K562 (cell line): Measurements from ENCODE around the gene TBRG4. TPM values are rescaled to one million over a fixed set of nuclear protein-coding genes. Genes with fewer than 3 reads are reported as not detected.

ENCODE experiments used
- ATAC-seq: fragments of 200-7000 bp; cut with Tn5 transposase; 3 replicates; pipeline ENCODE4 v1.9.1; 2020; ENCODE audit warnings: moderate library complexity
- BruUV-seq: library from RNA; stranded (reverse); fragments of 400-500 nt; replicated peaks from 2 replicates; lab custom pipeline; 2021; lab: Mats Ljungman, UMichigan
- CTCF ChIA-PET: fragments of 300-600 bp; formaldehyde crosslinking; extraction: SDS; loops from one replicate; lab custom pipeline; 2021; ENCODE audit warnings: low intra/inter-chr PET ratio; lab: Yijun Ruan, JAX
- POLR2A ChIA-PET: fragments of 300-600, 350-650 bp; sonication (Branson Sonifier 250); formaldehyde crosslinking; extraction: SDS; loops from one replicate; lab custom pipeline; 2021; ENCODE audit warnings: antibody characterized with exemption, inconsistent platforms; lab: Yijun Ruan, JAX
- DNase-seq, 4 experiments: peaks; one replicate each; pipeline versions ENCODE4 v3.0.0 to v3.0.0-alpha.2; 2011 to 2018; ENCODE audit warnings: low spot score in 3 of 4, mixed read lengths in 3 of 4; ENCODE audit errors: extremely low read depth in 1 of 4
- FAIRE-seq: peaks from 2 replicates; lab custom pipeline; 2011; peaks lifted over from hg19 to GRCh38; lab: Jason Lieb, UNC
- H2AFZ ChIP-seq: 2 replicates; pipeline ENCODE4 v1.6.0; 2011; ENCODE audit warnings: low read depth, low read length, control low read depth, inconsistent platforms
- H3K27ac ChIP-seq: fragments of 200-600 bp; 3 replicates; pipeline ENCODE4 v1.8.0; 2011; ENCODE audit warnings: low read depth, mild to moderate bottlenecking, control low read depth, inconsistent platforms, low read length, moderate library complexity, mixed read lengths; ENCODE audit errors: extremely low read depth
- H3K27me3 ChIP-seq, 2 experiments: fragments of 300-600 bp in 1 of 2; 2 replicates in 1 of 2; 3 replicates in 1 of 2; pipeline versions ENCODE4 v1.6.0 to v1.8.0; 2011; ENCODE audit warnings: inconsistent platforms in 2 of 2, low read length in 2 of 2, mild to moderate bottlenecking in 1 of 2, mixed read lengths in 1 of 2, moderate library complexity in 1 of 2; ENCODE audit not compliant: control insufficient read depth in 2 of 2, insufficient read depth in 2 of 2
- H3K36me3 ChIP-seq: fragments of 300-600 bp; 3 replicates; pipeline ENCODE4 v1.8.0; 2011; ENCODE audit warnings: mild to moderate bottlenecking, low read length, inconsistent platforms; ENCODE audit not compliant: control insufficient read depth, insufficient read depth
- H3K4me1 ChIP-seq, 2 experiments: fragments of 200-600 bp in 1 of 2; replicated peaks in 1 of 2; 2 replicates in 1 of 2; 3 replicates in 1 of 2; pipeline versions ENCODE4 v1.5.1 to v1.8.0; 2011; ENCODE audit warnings: inconsistent platforms in 2 of 2, low read length in 2 of 2, mild to moderate bottlenecking in 1 of 2, mixed read lengths in 1 of 2, moderate library complexity in 1 of 2; ENCODE audit not compliant: control insufficient read depth in 2 of 2, insufficient read depth in 2 of 2
- H3K4me2 ChIP-seq: 2 replicates; pipeline ENCODE4 v1.6.1; 2011; ENCODE audit warnings: low read length, control low read depth, inconsistent platforms, mixed read lengths; ENCODE audit not compliant: insufficient read depth
- H3K4me3 ChIP-seq: fragments of 200-600 bp; sonication (generic), shearing (Covaris generic); 2 replicates; pipeline ENCODE4 v1.5.1; 2016; ENCODE audit warnings: control low read depth, inconsistent platforms
- H3K79me2 ChIP-seq: fragments of 200-600 bp; 3 replicates; pipeline ENCODE4 v1.8.0; 2011; ENCODE audit warnings: low read length, inconsistent platforms; ENCODE audit not compliant: control insufficient read depth, insufficient read depth
- H3K9ac ChIP-seq, 2 experiments: 2 replicates each; pipeline versions ENCODE4 v1.6.0 to v1.6.1; 2011; ENCODE audit warnings: low read depth in 2 of 2, low read length in 2 of 2, control low read depth in 1 of 2, inconsistent platforms in 1 of 2, mild to moderate bottlenecking in 1 of 2, mixed read lengths in 1 of 2; ENCODE audit not compliant: insufficient read depth in 1 of 2
- H3K9me1 ChIP-seq: one replicate; pipeline ENCODE4 v1.6.0; 2011; ENCODE audit warnings: inconsistent platforms, mild to moderate bottlenecking, low read length, moderate library complexity; ENCODE audit not compliant: control insufficient read depth, insufficient read depth
- H3K9me3 ChIP-seq: replicated peaks from 2 replicates; pipeline ENCODE4 v1.5.1; 2011; ENCODE audit warnings: low read depth, low read length, inconsistent platforms; ENCODE audit not compliant: control insufficient read depth, insufficient read depth
- H4K20me1 ChIP-seq: replicated peaks from 2 replicates; pipeline ENCODE4 v1.6.1; 2011; ENCODE audit warnings: low read length, inconsistent platforms, mixed read lengths; ENCODE audit not compliant: control insufficient read depth, insufficient read depth
- CSDE1 ChIP-seq, 2 experiments: fragments of 450-650 bp; IDR thresholded peaks; 2 replicates each; pipeline ENCODE4 v1.6.1; 2016; ENCODE audit warnings: mild to moderate bottlenecking in 1 of 2
- CTBP1 ChIP-seq: fragments of 450-650 bp; IDR thresholded peaks from 2 replicates; pipeline ENCODE4 v1.6.1; 2016; ENCODE audit warnings: borderline replicate concordance
- EGR1 ChIP-seq: fragments of 450-650 bp; conservative IDR thresholded peaks from 2 replicates; pipeline ENCODE4 v1.6.1; 2017; ENCODE audit warnings: mild to moderate bottlenecking
- FOXA1 ChIP-seq: fragments of 450-650 bp; IDR thresholded peaks from 2 replicates; pipeline ENCODE4 v1.6.1; 2016; ENCODE audit warnings: mild to moderate bottlenecking, borderline replicate concordance
- FOXO4 ChIP-seq: fragments of 450-650 bp; formaldehyde crosslinking; IDR thresholded peaks from 2 replicates; pipeline ENCODE4 v1.4.0; 2020; ENCODE audit warnings: mild to moderate bottlenecking, moderate library complexity
- JUND ChIP-seq, 2 experiments: IDR thresholded peaks; 2 replicates in 1 of 2; 3 replicates in 1 of 2; pipeline ENCODE4 v1.6.1; 2011; ENCODE audit warnings: borderline replicate concordance in 2 of 2, low read depth in 2 of 2, low read length in 2 of 2, improper control_type of control experiment in 1 of 2, missing biosample characterization in 1 of 2, missing genetic modification characterization in 1 of 2, missing genetic modification reagents in 1 of 2
- KDM1A ChIP-seq, 2 experiments: fragments of 450-650 bp; IDR thresholded peaks; 2 replicates each; pipeline ENCODE4 v1.6.1; 2016; ENCODE audit warnings: mild to moderate bottlenecking in 2 of 2
- MAFG ChIP-seq: fragments of 450-650 bp; conservative IDR thresholded peaks from 2 replicates; pipeline ENCODE4 v1.6.1; 2016; ENCODE audit warnings: missing genetic modification characterization, missing compliant biosample characterization
- POLR3G ChIP-seq: IDR thresholded peaks from 2 replicates; pipeline ENCODE4 v1.6.1; 2011; ENCODE audit not compliant: insufficient read length, insufficient replicate concordance; ENCODE audit errors: extremely low read depth
- PTTG1 ChIP-seq: fragments of 450-650 bp; IDR thresholded peaks from 2 replicates; pipeline ENCODE4 v1.6.1; 2016; ENCODE audit warnings: low read depth, mild to moderate bottlenecking, missing genetic modification characterization, missing compliant biosample characterization
- RFX1 ChIP-seq: fragments of 450-650 bp; IDR thresholded peaks from 2 replicates; pipeline ENCODE4 v1.6.1; 2016; ENCODE audit warnings: mild to moderate bottlenecking, moderate library complexity
- ZNF217 ChIP-seq: sonication (generic); formaldehyde crosslinking; IDR thresholded peaks from 2 replicates; pipeline ENCODE4 v1.8.0; 2022; ENCODE audit warnings: mild to moderate bottlenecking, missing genetic modification reagents
- WGBS: fragments of 100-300 bp; shearing (Covaris generic); methylation state at CpG from one replicate; pipeline ENCODE4 v1.1.6; 2016; ENCODE audit warnings: low coverage, mixed read lengths; ENCODE audit not compliant: insufficient coverage; ENCODE audit errors: missing lambda C conversion rate; 5-methylcytosine and 5-hydroxymethylcytosine counted together
- in situ Hi-C: fragments of 300-500 bp; cut with MboI; formaldehyde crosslinking; loops from 4 replicates; pipeline ENCODE4 v1.15.0; 2018; ENCODE audit warnings: inconsistent platforms, mixed read lengths
- intact Hi-C: fragments of 100-400 bp; cut with micrococcal nuclease; formaldehyde crosslinking; loops from 2 replicates; pipeline ENCODE4 v1.14.2; 2022
- polyA plus RNA-seq, 8 experiments: library from polyadenylated mRNA; depleted of rRNA in 4 of 8; stranded (reverse) in 5 of 8; unstranded in 3 of 8; fragments of >200 nt; fragmentation: Nextera tagmentation in 2 of 8; fragmentation: Illumina TruSeq in 1 of 8; extraction: Ambion mirVana in 2 of 8; extraction: Trizol in 1 of 8; gene quantifications; 2 replicates each; pipeline versions ENCODE4 v1.2.1 to v1.2.3, GENCODE V29; 2011 to 2014; ENCODE audit warnings: inconsistent platforms in 1 of 8, missing spikeins in 1 of 8
- total RNA-seq, 7 experiments: library from RNA; depleted of rRNA in 6 of 7; stranded (reverse); fragments of >200 nt in 6 of 7; fragmentation: Illumina TruSeq in 2 of 7; extraction: Trizol in 2 of 7; gene quantifications; 2 replicates each; pipeline versions ENCODE4 v1.2.1 to v1.2.3, GENCODE V29; 2011 to 2021; ENCODE audit warnings: low replicate concordance in 1 of 7
- TF ChIP-seq, protein P1 (sequence below): fragments of 250-450 bp; sonication (Bioruptor Pico); IDR thresholded peaks from 2 replicates; pipeline ENCODE4 v1.4.0; 2020; ENCODE audit warnings: mild to moderate bottlenecking, moderate library complexity
- TF ChIP-seq, protein P2 (sequence below): sonication (generic); IDR thresholded peaks from 2 replicates; pipeline ENCODE4 v1.6.1; 2016

The TBRG4 gene
- total and polyA plus RNA-seq, 9 of the 15 experiments (the other 6 are each of a cell fraction or from before 2014, with no cell fraction given): 11.2 to 322 (median 216) TPM

GRCh38 chr7:45089341-45089891 is 22.1 kb downstream of the TBRG4 start (continued):
- TF ChIP-seq, protein P1, sequence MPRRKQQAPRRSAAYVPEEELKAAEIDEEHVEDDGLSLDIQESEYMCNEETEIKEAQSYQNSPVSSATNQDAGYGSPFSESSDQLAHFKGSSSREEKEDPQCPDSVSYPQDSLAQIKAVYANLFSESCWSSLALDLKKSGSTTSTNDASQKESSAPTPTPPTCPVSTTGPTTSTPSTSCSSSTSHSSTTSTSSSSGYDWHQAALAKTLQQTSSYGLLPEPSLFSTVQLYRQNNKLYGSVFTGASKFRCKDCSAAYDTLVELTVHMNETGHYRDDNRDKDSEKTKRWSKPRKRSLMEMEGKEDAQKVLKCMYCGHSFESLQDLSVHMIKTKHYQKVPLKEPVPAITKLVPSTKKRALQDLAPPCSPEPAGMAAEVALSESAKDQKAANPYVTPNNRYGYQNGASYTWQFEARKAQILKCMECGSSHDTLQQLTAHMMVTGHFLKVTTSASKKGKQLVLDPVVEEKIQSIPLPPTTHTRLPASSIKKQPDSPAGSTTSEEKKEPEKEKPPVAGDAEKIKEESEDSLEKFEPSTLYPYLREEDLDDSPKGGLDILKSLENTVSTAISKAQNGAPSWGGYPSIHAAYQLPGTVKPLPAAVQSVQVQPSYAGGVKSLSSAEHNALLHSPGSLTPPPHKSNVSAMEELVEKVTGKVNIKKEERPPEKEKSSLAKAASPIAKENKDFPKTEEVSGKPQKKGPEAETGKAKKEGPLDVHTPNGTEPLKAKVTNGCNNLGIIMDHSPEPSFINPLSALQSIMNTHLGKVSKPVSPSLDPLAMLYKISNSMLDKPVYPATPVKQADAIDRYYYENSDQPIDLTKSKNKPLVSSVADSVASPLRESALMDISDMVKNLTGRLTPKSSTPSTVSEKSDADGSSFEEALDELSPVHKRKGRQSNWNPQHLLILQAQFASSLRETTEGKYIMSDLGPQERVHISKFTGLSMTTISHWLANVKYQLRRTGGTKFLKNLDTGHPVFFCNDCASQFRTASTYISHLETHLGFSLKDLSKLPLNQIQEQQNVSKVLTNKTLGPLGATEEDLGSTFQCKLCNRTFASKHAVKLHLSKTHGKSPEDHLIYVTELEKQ (CRISPR knock-in tag): no peak
- TF ChIP-seq RFX1 (peak; percentile 99), CSDE1 (IDR thresholded peaks at IDR 0.05) (peak in 1 of 2 experiments; percentile 97; a peak in 2 of 4 replicates), KDM1A (IDR thresholded peaks at IDR 0.05) (peak; percentile 96 to 98), CTBP1 (peak; percentile 94; the same call in 1 of the 2 replicates)

GRCh38 chr7:45088821-45089340 is 22.6 kb downstream of the TBRG4 start, which contains the start of gene NACAD:
NACAD (minus strand) TSS chr7:45088969; CDS start chr7:45088894, 75 bp downstream.
- intact Hi-C loops: no loop called here
- H2AFZ ChIP-seq: peak within 1 kb of the TSS; percentile 30; the same call in 1 of the 2 replicates
- 4% methylated on average over 20 of the region's 50 CpGs for WGBS
- DNase-seq (peak; percentile 37 to 85 (median 72)), ATAC-seq (peak; percentile 82), FAIRE-seq (no peak)
- H3K4me1 ChIP-seq: peaks cover 2 to 38% of the 10 kb centered on the region in 2 experiments; a peak in 3 of 5 replicates
- ChIA-PET POLR2A (interaction anchor here (0.6 to 1.3 kb wide), 2 partner anchors 11 to 23 kb away, joined by 3 to 5 read pairs; partner anchors contain the start of gene TBRG4), CTCF (no interaction called here)
- H3K9me3 ChIP-seq: no peaks in the 10 kb centered on the region; the same call in 1 of the 2 replicates
- in situ Hi-C loops: no loop called here
- no peak within 1 kb of the TSS for H3K27ac ChIP-seq
- H3K36me3 ChIP-seq: no peaks in the 10 kb centered on the region
- H3K4me3 ChIP-seq: peak within 1 kb of the TSS; percentile 25
- H3K9ac ChIP-seq: peak within 1 kb of the TSS in 1 of 2 experiments; percentile 78; a peak in 2 of 4 replicates
- H3K9me1 ChIP-seq: no peaks in the 10 kb centered on the region
- BruUV-seq: no TSS peak
- peak within 1 kb of the TSS; percentile 41; the same call in 1 of the 2 replicates for H3K4me2 ChIP-seq
- no peaks in the 10 kb centered on the region; a peak in 1 of 5 replicates for H3K27me3 ChIP-seq
- peaks cover 4% of the 10 kb centered on the region; the same call in 1 of the 2 replicates for H4K20me1 ChIP-seq
- no peaks in the 10 kb centered on the region for H3K79me2 ChIP-seq
- TF ChIP-seq POLR3G (no peak), MAFG (tag) (no peak), JUND (IDR thresholded peaks at IDR 0.05; ENCODE audit: borderline replicate concordance, low read depth, low read length) (no peak), JUND (tag; IDR thresholded peaks at IDR 0.05; ENCODE audit: borderline replicate concordance, low read depth, low read length) (no peak), PTTG1 (no peak), EGR1 (peak; percentile 23), FOXA1 (no peak), FOXO4 (CRISPR knock-in tag) (no peak), ZNF217 (no peak)
- TF ChIP-seq, protein P2, sequence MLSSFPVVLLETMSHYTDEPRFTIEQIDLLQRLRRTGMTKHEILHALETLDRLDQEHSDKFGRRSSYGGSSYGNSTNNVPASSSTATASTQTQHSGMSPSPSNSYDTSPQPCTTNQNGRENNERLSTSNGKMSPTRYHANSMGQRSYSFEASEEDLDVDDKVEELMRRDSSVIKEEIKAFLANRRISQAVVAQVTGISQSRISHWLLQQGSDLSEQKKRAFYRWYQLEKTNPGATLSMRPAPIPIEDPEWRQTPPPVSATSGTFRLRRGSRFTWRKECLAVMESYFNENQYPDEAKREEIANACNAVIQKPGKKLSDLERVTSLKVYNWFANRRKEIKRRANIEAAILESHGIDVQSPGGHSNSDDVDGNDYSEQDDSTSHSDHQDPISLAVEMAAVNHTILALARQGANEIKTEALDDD: no peak
